Putamen (tissue), 1 donor: ENCODE data around the gene MVB12A.

Experiments used
- DNase-seq: peaks from one replicate; pipeline ENCODE4 v3.0.0-alpha.2; 2016; ENCODE audit warnings: low spot score

MVB12A gene

DNA sequence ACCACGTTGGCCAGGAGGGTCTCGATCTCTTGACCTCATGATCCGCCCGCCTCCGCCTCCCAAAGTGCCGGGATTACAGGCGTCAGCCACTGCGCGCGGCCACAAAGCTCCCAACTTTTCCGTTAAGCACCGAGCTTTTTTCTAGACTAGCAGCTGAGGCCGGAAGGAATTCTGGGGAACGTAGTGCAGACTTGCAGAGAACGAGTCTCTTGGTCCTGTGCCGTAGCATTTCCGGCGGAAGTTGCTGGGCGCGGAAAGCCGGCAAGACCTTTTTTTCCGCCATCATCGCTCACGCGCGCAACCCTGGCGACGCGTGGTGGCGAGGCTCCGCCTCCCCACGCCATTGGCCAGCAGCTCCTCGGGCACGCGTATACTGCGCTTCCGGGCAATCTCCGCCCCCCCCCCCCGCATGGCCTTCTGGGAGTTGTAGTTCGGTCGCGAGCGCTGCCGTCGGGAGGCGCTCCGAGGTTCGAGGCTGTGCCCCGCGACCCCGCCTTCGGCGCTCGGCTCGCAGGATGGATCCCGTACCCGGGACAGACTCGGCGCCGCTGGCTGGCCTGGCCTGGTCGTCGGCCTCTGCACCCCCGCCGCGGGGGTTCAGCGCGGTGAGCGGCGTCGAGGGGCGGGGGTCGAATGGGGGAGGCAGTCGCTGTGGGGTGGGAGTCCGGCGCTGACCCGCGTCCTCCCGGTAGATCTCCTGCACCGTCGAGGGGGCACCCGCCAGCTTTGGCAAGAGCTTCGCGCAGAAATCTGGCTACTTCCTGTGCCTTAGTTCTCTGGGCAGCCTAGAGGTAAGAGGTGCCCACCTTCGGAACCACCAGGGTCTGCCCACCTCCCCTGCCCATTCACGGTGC lies at the start of gene MVB12A:
Gene MVB12A, plus strand, starts transcription at position 427 of the 854 bp plus-strand sequence. Its CDS starts 89 bp downstream, at position 516.
- DNase-seq: peak; percentile 99

DNA sequence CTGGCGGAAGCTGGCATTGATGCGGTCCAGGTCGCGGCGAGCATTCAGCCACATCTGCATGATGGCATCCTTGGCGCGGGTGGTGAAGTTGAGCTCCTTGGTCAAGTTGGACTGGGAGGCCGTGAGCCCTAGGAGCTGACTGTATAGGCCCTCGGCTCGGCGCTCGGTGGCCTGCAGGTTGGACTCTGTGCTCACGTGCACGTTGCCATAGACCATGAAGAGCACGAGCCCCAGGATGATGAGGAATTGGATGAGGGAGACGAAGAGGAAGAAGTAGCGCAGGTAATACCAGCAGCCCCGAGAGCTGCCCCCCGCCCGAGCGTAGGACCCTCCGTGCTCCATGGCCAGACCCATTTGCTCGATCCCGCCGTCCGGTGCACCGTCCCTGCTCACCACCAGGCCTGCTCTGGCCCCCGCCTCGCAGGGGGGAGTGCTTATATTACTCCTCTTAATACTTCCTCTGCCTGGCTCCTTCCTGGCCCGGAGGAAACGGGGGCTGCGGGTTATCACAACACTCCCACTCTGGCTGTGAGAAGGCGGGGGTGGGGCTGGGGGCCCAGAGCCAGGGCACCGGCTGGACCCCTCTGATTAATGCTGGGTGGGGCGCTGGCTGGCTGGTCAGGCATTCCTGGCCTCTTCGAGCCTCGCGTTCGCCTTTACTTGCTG lies 42.8 kb upstream of the MVB12A start, which contains the start of gene PLVAP:
Gene PLVAP, minus strand, starts transcription at position 408 of the 666 bp plus-strand sequence. Its CDS starts 54 bp downstream, at position 354.
- DNase-seq: no peak

DNA sequence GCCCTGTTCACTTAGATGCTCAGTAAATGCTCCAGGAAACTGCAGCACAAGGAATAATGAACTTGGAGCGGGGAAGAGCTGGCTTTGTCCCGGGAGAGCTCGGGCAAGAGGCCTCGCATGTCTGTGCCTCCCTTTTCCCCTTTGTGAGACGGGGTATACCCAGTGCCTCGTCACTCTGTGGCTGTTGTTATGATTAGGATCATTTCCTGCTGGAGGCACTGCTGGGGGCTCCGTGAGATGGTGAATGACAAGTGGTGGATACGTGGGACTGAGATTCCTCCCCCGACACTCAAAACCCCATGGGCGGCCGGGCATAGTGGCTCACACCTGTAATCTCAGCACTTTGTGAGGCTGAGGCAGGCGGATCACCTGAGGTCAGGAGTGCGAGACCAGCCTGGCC lies 41.6 kb upstream of the MVB12A start:
- no peak for DNase-seq

DNA sequence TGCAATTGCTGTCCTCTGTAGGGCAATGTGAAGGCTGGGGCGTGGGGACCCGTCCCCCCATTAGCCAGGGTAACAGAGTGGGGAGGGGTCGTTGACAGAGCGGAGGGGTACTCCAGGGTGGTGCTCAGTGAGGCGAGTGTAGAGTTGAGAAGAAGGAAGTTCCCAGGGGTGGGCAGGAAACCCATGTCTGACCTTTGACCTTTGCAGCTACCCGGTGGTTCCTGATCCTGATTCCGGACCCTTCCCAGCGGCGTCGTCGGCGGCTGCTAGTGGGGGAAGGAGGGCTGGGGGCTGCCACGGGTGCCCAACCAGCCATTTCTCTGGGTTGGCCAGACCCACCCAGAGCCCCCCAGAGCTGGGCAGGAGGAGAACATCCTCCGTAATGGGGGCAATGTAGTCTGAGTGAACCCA lies 40.6 kb upstream of the MVB12A start:
- no peak for DNase-seq

DNA sequence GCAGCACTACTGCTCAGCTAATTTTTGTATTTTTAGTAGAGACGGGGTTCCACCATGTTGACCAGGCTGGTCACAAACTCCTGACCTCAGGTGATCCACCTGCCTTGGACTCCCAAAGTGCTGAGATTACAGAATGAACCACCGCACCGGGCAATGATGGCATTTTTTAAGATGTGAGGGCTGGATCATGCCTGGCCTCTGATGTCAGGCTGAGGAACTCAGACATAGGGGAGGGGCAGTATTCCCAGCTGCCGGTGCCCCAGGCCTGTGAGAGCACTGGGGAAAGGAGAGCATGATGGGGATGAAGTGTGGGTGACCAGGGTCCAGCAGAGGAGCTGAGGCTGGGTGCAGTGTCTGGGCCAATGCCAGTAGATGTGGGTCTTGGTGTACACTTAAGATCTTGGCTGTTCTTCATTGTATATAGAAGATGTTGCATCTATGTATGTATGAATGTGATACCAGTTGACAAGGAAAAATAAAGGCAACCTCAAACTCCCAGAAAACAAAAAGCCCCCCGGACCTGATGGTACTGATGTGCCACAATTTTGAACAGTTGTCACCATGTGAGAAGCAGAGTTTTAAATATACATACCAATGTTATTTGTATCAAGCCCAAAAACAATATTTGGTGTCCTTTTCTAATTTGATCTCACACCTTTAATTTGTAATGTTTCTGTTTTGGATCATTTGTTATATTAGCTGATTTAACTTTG lies 39.3 kb upstream of the MVB12A start:
- DNase-seq: no peak

DNA sequence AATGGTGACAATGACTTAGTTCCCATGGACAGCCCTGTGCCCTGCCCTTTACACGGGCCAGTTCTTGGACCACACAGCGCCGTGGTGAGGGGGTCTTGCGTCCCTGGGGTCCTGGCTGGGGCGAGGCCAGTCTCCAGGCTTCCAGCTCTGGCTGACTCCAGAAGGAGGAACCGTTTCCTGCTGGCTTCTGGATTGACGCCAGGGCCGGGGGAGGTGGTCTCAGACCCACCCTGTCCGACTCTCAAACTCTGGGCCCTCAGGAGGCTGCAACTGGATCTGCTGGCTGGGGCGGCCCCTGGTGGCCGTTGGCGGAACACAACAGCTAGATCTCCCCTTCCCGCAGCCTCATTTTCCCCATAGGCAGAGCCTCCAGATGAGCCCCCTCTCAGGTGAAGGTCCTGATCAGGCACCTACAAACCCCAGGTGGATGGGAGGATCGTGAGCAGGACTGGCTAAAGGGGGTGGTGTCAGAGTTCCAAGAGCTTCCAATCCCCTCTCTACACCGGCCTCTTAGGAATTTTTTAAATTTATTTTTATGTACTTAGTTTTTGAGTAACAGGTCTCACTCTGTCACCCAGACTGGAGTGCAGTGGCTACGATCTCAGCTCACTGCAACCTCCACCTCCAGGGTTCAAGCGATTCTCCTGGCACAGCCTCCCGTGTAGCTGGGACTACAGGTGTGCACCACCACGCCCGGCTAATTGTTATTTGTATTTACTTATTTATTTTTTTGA lies 33.8 kb upstream of the MVB12A start:
- no peak for DNase-seq

DNA sequence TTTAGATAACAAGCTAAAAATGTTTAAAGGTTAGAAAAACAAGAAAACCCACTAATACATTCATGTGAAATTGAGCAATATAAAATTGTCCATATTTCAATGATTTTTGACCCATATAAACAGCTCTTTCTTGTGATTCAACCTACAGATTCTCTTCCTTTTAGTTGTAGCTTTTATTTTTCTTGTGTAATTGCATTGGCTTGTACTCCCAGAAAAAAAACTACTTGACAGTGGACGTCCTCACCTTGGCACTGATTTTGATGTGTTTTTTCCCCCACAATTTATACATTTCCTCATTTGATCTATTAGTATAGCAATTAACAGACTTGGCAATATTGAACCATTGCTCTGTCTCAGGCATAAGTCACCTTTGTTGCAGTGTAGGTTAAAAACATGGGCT lies 30.6 kb upstream of the MVB12A start:
- no peak for DNase-seq

DNA sequence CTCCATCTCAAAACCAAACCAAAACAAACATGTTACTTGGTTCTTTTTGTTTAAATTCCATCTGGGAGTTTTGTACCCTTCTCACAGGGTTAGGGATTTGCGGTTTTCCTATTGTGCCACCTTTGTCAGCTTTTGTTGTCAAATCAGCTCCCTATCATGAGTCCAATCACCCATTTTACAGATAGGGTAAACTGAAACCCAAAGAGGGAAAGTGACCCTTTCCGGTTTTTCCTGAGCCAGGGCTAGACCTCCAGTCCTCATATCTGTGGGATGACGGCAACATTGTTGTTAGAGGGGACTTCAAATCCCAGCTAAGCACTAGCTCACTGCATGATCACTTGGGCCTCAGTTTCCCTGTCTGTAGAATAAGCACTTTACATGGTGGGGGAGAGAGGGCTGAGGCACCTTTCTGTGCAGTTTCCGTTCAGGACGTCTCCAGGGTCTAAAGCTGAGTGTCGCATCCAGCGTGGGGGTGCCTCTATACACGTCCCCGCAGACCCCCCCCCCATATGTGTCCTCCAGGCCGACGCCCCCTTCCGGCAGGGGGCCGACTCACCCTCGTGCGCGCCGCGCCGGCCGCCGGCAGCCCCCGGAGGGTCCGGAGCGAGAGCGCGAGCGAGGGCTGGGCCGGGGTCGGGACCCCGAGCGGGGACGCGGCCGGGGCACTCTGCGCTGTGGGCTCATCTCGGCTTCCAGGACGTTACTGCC lies 29.7 kb upstream of the MVB12A start:
- no peak for DNase-seq

DNA sequence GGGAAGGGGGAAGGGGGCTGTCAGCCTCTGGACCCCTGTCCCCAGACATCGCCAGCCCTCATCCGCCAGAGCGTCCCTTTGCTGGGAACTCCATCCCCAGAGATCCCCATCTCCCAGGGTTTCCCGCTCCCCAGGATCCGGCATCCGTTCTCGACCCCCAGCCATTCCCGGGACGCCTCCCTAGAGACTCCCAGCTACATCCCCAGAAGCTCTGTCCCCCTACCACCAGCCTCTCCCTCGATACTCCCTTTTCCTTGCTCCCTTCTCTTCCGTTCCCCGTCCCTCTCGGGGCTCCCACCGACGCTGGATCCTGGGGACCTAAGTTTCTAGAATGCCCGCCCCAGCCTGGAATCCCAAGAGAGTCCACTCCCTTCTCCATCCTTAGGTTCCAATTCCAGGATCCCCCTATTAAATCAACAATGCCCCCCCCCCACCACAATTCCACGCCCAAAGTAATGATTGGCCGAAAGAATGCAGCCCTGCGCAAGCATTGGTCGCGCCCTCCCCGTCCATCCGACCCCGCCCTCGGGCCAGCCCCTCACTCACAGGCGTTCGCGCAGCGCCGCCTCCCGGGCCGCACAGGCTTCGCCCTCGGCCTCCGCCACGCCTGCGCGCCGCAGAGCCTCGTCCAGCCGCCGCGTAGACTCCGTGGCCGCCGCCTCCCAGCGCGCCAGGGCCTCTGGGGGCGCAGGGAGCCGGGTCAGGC lies 29.0 kb upstream of the MVB12A start:
- peak; percentile 83 for DNase-seq

DNA sequence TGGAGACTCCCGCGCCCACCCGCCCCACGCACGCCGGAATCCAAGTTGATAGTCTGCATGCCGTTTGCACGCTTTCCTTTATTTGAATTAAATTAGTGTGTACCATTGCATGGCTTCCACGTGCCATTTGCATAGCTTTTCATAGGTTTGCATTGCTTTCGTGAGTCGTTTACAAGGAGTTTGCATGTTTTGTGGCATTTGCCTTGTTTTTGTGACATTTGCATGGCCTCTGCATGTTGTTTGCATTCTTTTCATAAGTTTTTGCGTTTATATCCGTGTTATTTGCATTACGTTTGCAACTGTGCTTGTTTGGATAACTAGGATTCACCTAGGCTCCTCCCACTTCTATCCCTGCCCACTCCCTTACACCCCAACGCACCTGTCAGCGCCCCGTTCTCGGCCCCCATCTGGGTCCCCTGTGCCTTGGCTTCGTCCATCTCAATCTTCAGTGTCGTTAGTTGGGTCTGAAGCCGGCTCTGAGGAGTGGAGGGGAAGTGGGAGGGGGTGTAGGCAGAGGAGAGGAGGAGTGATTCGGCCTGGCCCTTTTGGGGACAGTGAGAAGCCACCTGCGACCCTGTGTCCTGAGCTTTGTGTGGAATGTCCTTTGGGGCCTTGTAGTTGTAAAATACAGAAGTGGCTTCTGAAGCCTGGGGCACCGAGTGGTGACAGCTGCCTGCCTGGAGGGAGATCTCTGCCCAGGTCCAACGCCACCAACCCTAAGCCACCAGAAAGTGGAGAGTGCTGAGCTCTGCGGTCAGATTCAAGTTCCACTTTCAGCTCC lies 28.3 kb upstream of the MVB12A start:
- DNase-seq: no peak

DNA sequence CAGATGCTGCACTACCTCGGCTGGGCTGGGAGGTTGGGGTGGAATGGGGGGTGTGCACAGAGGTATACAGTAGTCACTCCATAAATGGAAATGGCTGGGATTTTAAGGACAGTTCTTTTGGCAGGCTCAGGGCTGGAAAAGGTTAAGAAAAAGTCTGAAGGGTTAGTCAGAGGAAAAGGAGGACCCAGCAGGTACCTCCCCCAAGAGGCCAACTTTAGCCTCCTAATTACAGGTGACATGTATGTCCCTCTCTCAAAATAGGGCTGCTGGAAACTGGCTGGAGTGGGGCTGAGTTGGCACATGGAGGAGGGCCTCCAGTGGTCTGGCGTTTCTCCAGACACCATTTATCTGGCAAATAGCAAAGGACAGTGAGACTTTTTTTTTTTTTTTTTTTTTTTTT lies 26.8 kb upstream of the MVB12A start:
- no peak for DNase-seq

DNA sequence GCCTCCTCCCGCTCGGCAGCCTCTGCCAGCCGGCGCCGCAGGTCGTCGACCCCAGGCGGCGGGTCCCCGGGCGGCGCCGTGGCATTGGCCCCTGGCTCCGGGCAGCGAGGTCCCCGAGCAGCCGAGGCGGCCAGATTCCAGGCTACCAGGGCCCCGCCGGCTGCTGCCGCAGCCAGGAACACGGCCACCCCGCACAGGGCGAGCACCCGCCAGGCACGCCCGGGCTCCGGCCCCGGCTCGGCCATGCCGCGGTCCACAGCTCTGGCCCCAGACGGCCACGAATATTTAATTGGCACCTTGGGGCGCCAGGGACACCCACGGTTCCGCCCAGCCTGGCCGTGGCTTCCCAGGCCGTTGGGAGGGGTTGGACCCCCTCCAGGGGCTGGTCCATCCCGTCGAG lies 25.9 kb upstream of the MVB12A start, which contains the start of gene CCDC194:
Gene CCDC194, minus strand, starts transcription at position 283 of the 400 bp plus-strand sequence. Its CDS starts 38 bp downstream, at position 245.
- no peak for DNase-seq

DNA sequence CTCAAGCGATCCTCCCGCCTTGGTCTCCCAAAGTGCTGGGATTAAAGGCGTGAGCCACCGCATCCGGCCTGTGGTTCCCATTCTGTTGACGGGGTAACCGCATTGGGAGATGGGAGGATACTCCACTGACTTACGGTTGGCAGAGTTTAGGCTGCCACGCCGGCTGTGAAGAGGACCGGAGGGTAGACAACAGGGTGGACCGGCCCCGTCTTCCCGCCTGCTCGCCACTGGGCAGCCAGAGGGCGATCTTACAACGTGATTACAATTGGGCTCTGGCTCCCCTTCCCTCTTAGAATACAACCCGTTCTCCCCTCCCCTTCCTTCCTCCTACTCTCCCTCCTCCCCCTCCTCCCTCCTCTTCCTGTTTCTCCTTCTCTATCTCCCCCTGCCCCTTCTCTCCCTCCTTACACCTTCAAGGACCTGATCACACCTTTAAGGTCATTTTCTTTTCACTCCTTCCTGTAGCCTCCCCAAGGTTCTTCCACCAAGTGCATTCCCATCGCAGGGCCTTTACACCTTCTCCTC lies 24.9 kb upstream of the MVB12A start:
- DNase-seq: no peak

DNA sequence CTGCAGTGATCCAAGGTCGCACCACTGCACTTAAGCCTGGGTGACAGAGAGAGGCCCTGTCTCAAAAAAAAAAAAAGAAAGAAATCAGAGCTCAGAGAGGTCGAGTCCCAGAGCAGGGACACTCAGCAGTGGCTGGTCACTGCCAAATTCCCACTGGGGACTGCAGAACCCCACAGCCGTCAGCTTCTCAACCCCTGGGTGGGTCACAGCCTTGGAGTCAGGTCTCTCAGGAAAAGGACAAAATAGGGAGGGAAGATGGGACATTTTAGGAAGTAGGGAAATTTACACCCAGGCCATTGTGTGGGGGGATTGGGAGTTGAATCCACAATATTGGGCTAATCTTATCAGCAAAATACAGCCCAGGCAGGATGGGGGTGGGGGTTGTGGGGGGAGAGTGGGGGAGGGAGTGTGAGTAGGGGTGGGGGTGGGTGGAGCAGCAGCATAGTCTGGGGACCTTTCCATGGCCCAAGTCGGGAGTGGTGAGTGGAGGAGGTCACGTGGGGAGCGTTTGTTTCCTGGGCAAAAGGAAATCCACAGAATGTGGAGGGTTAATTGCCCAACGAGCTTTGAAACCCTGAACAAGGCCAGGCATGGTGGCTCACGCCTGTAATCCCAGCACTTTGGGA lies 20.8 kb upstream of the MVB12A start:
- no peak for DNase-seq

DNA sequence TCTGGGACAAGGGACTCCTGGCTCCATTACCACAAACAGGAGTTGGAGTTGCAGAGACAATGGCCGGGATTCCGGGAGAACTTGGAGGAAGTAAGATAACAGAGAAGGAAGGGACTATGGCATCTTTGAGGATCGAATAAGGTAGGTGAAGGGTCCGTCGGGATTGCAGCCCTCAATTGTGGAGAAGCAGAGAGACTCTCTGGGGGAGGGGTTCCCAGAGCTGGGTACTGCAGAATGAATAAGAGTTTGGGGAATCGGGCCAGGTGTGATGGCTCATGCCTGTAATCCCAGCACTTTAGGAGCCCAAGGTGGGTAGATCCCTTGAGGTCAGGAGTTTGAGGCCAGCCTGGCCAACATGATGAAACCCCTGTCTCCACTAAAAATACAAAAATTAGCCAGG lies 18.2 kb upstream of the MVB12A start:
- no peak for DNase-seq

DNA sequence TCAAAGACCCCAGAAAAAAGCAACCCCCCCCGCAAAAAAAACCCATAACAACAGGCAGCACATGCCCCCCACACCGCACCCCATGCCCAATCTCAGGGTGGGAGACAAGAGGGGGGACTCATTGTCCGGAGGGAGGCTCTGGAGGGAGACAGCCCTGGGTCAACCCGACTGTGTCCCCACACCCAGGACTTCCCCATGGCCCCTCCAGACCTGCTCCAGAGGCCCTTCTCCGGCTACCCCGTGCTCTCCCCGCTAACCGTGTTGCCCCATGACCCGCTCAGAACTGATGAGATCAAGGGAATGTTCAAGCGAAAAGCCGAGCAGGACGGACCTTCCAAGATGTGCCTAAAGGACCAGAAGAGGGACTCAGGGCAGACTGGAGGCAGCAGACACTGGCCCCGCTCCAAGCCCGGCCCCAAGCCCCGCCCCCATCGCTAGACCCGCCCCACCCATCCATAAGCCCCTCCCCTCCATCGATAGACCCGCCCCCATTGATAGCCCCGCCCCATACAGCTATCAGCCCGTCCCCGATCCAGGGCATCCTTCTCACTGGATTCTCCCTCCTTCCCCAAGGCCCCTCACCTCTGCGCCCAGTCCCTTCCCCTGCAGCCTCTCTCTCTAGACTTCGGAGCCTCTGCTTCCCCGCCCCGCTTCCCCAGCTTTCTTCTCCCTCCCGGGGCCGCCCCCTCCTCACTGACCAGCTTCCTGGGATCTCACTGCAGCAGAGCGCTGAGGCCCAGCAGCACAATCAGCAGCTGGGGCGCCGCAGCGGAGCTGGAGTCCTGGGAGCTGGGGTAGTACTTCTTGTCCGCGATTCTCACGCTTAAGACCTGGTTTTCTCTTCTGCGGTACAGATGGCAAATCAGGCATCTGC lies 16.6 kb upstream of the MVB12A start:
- no peak for DNase-seq

DNA sequence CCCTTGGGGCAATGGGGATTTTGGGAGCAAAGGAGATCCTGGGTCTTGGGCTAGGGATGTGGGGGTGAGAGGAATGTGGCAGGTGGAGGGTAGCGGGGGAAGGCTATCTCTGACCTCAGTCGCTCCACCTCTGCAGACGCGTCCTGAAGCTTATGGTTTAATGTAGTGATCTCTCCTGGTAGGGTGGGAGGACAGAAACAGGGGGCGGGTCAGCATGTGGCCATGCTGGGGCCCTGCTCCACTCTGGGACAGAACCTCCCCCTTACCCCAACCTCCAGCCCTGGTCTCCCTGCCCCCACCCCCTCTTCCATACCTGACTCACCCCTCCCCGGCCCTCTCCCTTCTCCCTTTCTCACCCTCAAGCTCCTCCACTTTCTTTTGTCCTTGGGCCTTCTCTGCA lies 15.8 kb upstream of the MVB12A start:
- DNase-seq: no peak
